ENCODE data around the gene UBL4B. TPM values are rescaled to one million over a fixed set of nuclear protein-coding genes. Genes with fewer than 3 reads are reported as not detected.

Gene UBL4B
- total RNA-seq, 2 experiments from 2014 or later, result not detected

DNA sequence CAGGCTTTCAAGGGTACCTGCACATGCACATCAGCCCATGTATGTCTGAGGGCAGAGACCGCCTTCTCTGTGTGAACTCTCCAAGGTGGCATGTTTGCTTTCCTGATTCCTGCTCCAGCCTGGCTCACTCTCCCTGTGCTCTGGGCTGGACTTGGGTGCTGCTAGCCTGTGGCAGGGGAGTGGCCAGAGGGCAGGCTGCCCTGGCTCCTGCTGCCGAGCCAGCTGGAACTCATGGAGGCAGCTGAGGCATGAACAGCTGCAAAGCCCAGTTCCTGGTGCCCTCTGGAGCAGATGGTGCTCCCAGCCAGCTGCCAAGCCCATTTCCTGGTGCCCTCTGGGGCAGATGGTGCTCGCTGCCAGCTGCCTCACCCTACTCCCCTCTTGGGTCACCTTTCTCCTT lies 7.6 kb downstream of the UBL4B start:
- H4K20me1 ChIP-seq (ENCODE audit: insufficient read depth, low read length), result no peaks in the 10 kb centered on the region
- no peaks in the 10 kb centered on the region for H3K36me3 ChIP-seq (ENCODE audit: insufficient read depth, low read length)
- no peaks in the 10 kb centered on the region for H3K9me3 ChIP-seq (ENCODE audit: low read length)
- H3K4me1 ChIP-seq (ENCODE audit: insufficient read depth, low read length, poor library complexity, severe bottlenecking), result no peaks in the 10 kb centered on the region
- intact Hi-C loops (cut with micrococcal nuclease; ENCODE audit: unreplicated experiment), result loop anchor here (5.0 kb wide), 1 partner anchor 38 kb away; no protein-coding TSS in a partner anchor
- ChIA-PET CTCF (ENCODE audit: unreplicated experiment) (no interaction called here), POLR2A (no interaction called here)
- DNase-seq (ENCODE audit: low spot score), result no peak
- TF ChIP-seq, protein P1, sequence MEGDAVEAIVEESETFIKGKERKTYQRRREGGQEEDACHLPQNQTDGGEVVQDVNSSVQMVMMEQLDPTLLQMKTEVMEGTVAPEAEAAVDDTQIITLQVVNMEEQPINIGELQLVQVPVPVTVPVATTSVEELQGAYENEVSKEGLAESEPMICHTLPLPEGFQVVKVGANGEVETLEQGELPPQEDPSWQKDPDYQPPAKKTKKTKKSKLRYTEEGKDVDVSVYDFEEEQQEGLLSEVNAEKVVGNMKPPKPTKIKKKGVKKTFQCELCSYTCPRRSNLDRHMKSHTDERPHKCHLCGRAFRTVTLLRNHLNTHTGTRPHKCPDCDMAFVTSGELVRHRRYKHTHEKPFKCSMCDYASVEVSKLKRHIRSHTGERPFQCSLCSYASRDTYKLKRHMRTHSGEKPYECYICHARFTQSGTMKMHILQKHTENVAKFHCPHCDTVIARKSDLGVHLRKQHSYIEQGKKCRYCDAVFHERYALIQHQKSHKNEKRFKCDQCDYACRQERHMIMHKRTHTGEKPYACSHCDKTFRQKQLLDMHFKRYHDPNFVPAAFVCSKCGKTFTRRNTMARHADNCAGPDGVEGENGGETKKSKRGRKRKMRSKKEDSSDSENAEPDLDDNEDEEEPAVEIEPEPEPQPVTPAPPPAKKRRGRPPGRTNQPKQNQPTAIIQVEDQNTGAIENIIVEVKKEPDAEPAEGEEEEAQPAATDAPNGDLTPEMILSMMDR (conservative IDR thresholded peaks at IDR 0.05; ENCODE audit: low read length), result no peak
- TF ChIP-seq EZH2phosphoT487 (IDR thresholded peaks at IDR 0.05; ENCODE audit: borderline replicate concordance, low read depth, low read length), result no peak
- no peaks in the 10 kb centered on the region for H3K9me2 ChIP-seq (ENCODE audit: insufficient read depth, low read length)
- H3K4me2 ChIP-seq (ENCODE audit: low read length), result no peak overlapping the region
- no peaks in the 10 kb centered on the region for H3K79me2 ChIP-seq (ENCODE audit: insufficient read depth, low read depth, low read length)
- no peak overlapping the region for H2AFZ ChIP-seq (ENCODE audit: low read length)
- BruUV-seq (replicated peaks), result no TSS peak
- no peak overlapping the region for H3K4me3 ChIP-seq (ENCODE audit: low read depth, low read length, poor library complexity, severe bottlenecking)
- no peak overlapping the region for H3K27ac ChIP-seq (ENCODE audit: low read depth, low read length, poor library complexity, severe bottlenecking)

DNA sequence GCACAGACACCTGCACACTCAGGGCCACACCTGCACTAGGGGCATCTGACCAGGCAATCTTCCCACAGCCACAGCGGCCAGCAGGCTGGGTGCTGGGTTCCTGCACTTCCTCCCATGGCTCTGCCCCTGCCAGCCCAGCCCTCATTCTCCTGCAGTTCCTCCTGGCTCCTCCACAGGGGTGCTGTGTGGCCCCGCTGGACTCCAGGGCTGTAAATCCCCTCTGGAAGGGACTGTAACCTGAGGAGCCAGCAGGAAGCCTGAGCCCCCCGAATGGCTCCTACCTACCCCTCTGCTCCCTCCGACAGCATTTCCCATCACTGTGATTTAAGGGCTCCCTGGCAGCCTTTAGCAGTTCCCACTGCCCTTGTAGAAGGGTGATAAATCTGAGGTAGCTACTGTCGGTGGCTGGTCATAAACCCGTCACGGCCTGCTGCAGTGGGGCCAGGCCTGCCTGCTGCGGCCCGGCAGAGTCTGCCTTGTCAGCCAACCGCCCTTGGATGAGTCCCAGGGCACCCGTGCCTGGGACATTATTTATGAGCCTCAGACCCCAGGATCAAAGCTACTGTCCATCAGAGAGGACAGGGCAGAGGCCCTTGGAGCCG lies 8.8 kb downstream of the UBL4B start:
- TF ChIP-seq EZH2phosphoT487 (IDR thresholded peaks at IDR 0.05; ENCODE audit: borderline replicate concordance, low read depth, low read length), result no peak
- TF ChIP-seq, protein P1 (conservative IDR thresholded peaks at IDR 0.05; ENCODE audit: low read length), result no peak
- no peak overlapping the region for H2AFZ ChIP-seq (ENCODE audit: low read length)
- H3K27ac ChIP-seq (ENCODE audit: low read depth, low read length, poor library complexity, severe bottlenecking), result no peak overlapping the region
- BruUV-seq (replicated peaks), result no TSS peak
- intact Hi-C loops (cut with micrococcal nuclease; ENCODE audit: unreplicated experiment), result no loop called here
- DNase-seq (ENCODE audit: low spot score), result no peak
- no peak overlapping the region for H3K4me2 ChIP-seq (ENCODE audit: low read length)
- no peaks in the 10 kb centered on the region for H3K79me2 ChIP-seq (ENCODE audit: insufficient read depth, low read depth, low read length)
- POLR2A ChIA-PET, result no interaction called here
- CTCF ChIA-PET (ENCODE audit: unreplicated experiment), result no interaction called here
- H4K20me1 ChIP-seq (ENCODE audit: insufficient read depth, low read length), result no peaks in the 10 kb centered on the region
- H3K36me3 ChIP-seq (ENCODE audit: insufficient read depth, low read length), result no peaks in the 10 kb centered on the region
- H3K4me1 ChIP-seq (ENCODE audit: insufficient read depth, low read length, poor library complexity, severe bottlenecking), result no peaks in the 10 kb centered on the region
- no peaks in the 10 kb centered on the region for H3K9me3 ChIP-seq (ENCODE audit: low read length)
- no peaks in the 10 kb centered on the region for H3K9me2 ChIP-seq (ENCODE audit: insufficient read depth, low read length)
- H3K4me3 ChIP-seq (ENCODE audit: low read depth, low read length, poor library complexity, severe bottlenecking), result no peak overlapping the region

DNA sequence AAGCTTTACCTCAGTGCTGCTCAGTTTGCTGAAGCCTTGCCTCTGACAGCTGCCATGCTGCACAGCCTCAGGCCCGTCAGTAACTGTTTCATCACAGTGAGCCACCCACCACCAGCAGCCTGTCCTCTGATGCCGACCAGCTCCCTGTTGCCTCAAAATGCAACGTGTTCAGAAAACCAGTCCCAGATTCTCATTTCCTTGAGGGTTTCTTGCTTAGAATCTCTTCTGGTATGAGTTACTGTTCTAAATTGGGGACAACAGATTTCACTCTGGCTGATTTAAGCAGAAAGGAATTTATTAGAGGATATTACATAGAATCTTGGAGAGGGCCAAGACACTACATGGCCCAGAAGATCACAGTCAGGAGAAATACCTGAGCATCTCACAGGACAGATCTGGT lies 11.0 kb downstream of the UBL4B start:
- Histone ChIP-seq H3K9me3 (ENCODE audit: low read length) (no peaks in the 10 kb centered on the region), H3K36me3 (ENCODE audit: insufficient read depth, low read length) (no peaks in the 10 kb centered on the region), H3K79me2 (ENCODE audit: insufficient read depth, low read depth, low read length) (no peaks in the 10 kb centered on the region), H3K4me3 (ENCODE audit: low read depth, low read length, poor library complexity, severe bottlenecking) (no peak overlapping the region), H3K4me2 (ENCODE audit: low read length) (no peak overlapping the region), H4K20me1 (ENCODE audit: insufficient read depth, low read length) (no peaks in the 10 kb centered on the region), H3K27ac (ENCODE audit: low read depth, low read length, poor library complexity, severe bottlenecking) (no peak overlapping the region), H2AFZ (ENCODE audit: low read length) (no peak overlapping the region), H3K4me1 (ENCODE audit: insufficient read depth, low read length, poor library complexity, severe bottlenecking) (no peaks in the 10 kb centered on the region), H3K9me2 (ENCODE audit: insufficient read depth, low read length) (no peaks in the 10 kb centered on the region)
- BruUV-seq (replicated peaks), result no TSS peak
- POLR2A ChIA-PET, result no interaction called here
- no peak for DNase-seq (ENCODE audit: low spot score)
- TF ChIP-seq EZH2phosphoT487 (IDR thresholded peaks at IDR 0.05; ENCODE audit: borderline replicate concordance, low read depth, low read length), result no peak
- TF ChIP-seq, protein P1 (conservative IDR thresholded peaks at IDR 0.05; ENCODE audit: low read length), result no peak
- intact Hi-C loops (cut with micrococcal nuclease; ENCODE audit: unreplicated experiment), result no loop called here
- CTCF ChIA-PET (ENCODE audit: unreplicated experiment), result no interaction called here

Data from OCI-LY7 (cell line).